Inflammatory macrophage treated with lipopolysaccharide for 4 hours (primary cell): Measurements from ENCODE around the gene GZMA.
"Not testable (repeated sequence)": the region's sequence is repeated elsewhere in the genome, so short reads cannot be mapped to it uniquely, and the experiment has no call there.

Experiments used
- DNase-seq: peaks from one replicate; pipeline ENCODE4 v3.0.0-alpha.2; 2020

The GZMA gene

DNA sequence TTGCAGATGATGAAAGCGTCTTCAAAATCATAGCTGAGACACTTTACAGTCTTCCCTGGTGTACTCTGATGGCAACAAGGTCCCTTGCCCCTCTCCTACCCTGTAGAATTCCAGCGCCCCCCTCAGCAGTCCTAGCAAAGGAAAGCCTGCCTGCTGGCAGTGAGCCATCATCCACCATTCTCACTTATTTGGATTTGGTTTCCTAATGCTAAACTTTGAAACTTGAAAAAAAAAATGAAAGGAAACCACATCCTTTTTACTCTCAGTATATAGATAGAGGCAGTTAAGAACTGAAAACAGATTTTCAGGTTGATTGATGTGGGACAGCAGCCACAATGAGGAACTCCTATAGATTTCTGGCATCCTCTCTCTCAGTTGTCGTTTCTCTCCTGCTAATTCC, at the start of gene GZMA:
Gene GZMA, plus strand, starts transcription at position 299 of the 400 bp plus-strand sequence. Its CDS starts 37 bp downstream, at position 336.
- DNase-seq, result no peak

DNA sequence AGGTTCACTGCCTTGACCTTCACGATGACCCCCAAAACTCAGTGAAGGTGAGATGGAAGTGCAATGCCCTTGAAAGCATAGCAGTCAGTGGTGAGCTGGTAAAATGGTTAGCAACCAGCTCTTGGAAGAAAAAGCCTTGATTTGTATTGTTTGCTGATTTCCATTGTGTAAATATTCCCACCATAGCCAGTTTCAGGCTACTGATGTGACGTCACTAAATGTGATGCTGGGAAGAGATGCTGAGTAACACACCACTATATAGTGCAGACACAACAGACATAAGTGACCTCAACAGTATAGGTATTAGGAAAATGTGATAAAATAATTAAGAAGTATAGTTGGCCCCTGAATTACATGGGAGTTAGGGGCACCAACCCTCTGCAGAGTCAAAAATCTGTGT, 47.3 kb upstream of the GZMA start:
- DNase-seq, result no peak

DNA sequence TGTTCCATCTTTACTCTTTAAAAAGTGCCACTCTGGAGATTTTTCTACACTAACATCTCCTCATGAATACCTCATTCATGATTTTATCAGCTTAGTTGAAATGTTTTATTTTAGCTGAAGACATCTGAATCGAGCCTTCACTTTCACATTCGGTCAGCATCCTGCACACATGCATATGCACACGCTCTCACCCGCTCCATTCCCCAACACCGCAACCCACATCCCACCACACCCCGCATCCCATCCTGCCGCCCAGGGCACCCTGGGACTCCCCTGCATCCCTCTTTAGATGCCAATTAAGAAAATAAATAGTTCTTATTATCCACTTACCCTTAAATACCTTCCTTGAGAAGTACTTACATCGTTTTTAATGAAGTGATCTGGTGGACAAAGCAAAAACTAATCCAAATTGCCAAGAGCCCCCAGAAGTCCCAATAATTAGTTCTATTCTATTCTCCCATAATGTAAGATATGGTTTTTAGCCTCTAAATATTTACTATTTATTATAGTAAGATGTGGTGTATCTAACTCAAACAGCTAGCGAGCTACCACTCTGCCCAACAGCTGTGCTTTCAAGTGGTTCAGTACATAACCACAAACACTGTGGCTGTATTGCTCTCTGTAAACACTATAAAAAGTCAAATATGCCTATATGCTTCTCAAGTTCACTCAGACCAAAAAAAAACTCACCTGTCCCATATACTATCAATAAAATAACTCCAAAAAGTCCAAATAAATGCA, 40.2 kb upstream of the GZMA start:
- no peak for DNase-seq

DNA sequence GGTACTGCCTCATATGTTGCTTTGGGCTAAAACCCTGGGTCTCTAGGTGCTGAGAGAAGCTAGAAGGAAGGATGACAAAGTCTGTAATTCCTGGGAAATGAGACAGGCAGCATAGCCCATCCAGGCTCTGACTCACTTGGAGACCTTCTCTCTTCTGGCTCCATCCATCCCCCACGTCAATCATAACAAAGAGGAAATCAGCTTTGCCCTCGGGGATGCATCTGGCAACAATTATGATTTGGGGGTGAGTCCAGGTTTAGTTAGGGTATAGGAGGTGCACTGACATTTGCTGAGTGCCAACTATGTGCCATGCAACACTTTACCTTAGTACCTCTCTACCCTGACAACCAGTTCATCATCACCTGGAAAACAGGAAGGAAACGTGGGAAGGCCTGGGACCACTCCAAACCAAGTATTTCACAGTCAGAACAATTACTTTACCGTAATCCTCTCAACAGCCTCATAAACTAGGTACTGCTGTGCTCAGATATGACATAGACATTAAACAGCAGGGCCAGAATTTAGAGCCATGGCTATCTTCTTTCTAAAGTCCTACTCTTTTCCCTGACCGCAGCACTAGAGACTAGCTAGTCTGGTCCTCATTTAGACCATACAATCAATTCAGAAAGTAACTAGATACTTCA, 39.1 kb upstream of the GZMA start:
- no peak for DNase-seq

DNA sequence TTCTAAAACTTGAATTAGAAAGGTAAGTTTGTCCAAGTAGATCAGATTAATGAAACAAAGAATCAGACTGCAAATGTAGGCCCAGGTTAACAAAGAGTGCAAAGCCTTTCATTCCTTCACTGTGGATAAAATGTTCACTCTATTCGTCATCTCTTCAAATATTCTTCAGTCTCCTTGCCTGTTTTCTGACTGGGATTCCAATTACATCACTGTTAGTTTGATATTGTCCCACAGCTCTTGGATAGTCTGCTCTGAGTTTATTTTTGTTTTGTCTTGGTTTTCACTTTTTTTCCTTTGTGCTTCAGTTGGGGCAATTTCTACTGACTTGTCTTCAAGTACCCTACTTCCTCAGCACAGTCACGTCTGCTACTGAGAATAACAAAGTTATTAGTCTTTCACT, 38.5 kb upstream of the GZMA start:
- DNase-seq, result no peak

DNA sequence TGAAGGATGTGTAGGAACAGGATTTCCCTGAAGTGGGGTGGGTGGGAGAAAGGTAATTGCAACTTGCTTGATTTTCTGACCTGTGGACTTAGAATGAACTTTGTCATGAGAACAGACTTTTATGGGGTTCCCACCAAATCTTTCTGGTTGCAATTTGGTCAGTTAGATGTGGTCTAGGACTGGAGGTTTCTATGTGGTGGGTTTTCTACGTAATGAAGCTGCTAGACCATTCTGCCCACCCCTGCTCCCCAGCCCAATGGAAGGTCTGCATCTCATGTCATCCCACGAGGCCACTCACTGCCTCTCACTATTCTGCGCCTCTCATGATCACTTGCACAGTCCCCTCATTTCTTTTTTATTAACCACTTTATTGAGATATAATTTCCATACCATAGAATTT, 37.9 kb upstream of the GZMA start:
- no peak for DNase-seq

DNA sequence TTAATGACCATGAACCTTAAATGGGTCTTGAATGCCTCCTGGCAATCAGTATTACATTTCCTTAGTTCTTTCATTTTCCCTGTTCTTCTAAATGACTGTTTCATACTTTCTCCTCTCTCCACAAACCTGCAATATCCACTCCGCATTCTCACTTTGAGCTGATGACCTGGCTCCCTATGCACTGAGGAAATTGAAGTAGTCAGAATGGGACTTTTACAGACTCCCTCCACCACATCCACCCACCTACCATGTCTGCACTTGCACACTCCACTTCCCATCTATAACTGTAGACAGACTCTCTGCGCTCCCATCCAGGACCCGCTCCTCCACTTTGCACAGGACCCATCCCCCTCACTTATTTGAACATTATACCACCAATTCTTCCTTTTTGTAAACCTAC, 36.2 kb upstream of the GZMA start:
- DNase-seq, result no peak

DNA sequence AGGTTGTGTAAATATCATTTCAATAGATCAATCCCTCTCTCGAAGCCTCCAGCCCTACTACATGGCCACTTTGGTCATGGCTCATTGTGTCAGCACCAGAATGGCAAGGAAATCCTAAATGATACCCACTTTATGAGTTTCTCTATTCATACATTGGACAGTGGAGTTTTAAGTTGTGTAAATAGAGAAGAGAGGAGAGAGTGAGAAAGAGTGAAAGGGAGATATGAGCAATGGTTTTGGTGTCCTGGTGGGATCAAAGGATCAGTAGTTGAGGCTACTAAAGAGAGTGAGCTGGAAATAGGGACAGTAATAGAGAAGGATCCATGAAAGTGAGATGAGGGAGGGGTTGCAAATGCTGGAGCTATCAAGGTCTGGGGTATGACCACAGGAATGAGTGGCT, 31.5 kb upstream of the GZMA start:
- DNase-seq, result no peak

DNA sequence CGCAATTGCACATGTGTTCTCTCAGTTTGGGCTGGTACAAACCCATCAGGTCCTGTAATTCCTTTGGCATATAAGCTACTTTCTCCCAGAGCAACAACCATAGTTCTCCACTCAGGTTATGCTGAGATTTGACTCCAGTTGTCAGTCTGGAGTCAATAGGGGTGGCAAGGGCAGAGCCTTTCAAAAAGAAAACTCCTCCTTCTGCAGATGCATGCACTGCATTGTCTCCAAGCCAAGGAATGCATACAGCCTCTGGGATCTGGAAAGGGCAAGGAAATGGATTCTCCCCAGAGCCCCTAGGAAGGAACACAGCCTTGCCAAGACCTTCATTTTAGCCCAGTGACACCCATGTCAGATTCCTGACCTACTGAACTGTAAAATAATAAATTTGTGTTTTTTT, 31.0 kb upstream of the GZMA start:
- no peak for DNase-seq

DNA sequence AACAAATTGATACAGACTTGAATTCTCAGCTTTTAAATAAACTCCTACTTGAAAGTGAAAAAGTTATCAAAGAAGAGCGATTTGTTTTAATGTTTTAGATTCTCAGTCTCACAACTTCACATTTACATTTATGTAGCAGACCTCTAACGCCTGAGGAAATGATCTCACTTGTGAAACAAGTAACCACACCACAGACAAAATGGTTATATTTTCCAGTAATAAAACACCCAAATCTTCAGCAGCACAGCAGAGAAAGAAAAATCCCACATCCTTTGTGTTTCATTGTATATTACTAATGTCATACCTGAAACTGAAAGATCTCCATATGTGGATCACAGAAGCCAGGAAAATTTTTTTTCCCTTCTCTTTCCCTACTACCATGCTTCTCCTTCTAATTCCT, 29.8 kb upstream of the GZMA start:
- DNase-seq, result no peak

DNA sequence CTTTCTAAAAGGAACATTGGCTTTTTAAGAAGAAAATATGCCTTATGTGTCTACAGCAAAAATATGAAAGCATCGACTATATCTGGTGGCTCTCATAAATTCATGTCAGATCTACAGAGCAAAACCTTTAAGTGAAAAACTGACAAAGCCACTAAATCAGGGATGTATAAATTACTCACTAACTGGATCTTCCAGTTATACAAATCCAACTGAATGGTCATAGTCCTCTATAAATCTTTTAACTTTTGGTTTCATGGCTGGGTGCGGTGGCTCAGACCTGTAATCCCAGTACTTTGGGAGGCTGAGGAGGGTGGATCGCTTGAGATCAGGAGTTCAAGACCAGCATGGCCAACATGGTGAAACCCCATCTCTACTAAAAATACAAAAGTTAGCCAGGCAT, 29.2 kb upstream of the GZMA start:
- no peak for DNase-seq

DNA sequence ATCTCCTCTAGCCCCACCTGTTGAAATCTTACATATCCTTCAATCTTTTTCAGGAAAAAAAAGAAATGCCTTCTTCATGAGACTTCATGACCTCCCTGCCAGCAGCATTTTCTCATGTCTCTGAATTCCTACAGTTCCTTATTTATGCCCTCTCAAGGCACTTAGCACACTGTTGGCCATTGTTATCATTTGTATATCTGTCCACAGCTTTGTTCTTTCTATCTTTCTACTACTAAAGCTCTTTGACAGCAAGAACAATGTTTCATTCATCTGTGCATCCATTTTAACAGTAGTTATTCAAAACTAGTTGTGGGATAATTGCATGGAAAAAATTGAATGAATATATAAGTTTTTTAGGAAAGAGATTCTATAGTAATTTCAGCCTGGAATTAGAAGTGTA, 20.9 kb upstream of the GZMA start:
- DNase-seq, result no peak

DNA sequence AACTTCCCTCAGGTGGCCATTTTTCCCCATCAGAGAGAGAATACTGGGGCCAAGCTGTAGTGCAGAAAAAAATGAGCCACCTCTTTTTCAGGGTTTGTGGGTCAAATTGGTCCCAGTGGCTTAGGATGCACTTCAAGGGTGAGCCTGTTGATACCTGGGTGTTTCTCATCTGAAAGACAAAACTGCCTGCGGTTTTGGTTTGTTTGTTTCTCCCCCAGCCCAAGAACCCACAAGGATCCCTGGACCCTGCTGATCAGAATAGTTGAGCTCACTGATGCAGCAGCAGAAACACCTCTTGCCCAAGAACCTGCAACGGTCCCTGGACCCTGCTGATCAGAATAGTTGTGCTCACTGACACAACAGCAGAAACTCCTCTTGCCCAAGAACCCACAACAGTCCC, 13.1 kb upstream of the GZMA start:
- not testable (repeated sequence) for DNase-seq

DNA sequence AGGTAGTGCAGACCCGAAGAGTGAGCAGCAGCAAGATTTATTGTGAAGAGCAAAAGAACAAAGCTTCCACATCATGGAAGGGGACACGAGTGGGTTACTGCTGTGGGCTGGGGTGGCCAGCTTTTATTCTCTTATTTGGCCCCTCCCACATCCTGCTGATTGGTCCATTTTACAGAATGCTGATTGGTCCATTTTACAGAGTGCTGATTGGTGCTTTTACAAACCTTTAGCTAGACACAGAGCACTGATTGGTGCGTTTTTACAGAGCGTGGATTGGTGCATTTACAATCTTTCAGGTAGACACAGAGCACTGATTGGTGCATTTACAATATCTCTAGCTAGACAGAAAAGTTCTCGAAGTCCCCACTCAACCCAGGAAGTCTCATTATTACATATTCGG, 11.4 kb upstream of the GZMA start:
- DNase-seq, result not testable (repeated sequence)

DNA sequence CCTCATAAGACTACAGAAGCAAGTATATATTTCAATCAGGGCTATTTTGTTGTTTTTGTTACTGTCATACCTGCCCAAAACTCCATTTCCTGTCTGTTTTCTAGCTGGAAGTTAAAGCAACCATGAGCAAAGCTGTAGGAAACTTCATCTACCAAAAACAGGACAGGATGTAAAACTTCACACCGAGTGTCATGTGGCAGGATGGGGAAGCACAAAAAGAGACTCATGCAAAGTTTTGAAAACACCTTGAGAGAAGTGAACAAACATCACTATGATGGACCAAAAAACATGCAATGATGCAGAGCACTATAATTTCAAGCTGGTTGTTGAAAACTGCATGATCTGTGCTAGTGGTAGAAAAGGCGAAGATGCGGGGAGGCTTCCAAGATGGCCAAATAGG, 6.3 kb upstream of the GZMA start:
- no peak for DNase-seq

DNA sequence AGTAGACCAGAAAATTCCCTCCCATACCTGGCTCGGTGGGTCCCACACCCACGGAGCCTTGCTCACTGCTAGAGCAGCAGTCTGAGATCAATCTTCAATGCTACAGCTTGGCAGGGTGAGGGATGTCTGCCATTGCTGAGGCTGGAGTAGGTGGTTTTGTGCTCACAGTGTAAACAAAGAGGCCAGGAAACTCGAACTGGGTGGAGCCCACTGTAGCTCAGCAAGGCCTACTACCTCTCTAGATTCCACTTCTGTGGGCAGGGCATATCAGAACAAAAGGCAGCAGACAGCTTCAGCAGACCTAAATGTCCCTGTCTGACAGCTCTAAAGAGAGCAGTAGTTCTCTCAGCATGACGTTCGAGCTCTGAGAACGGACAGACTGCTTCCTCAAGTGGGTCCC, 5.6 kb upstream of the GZMA start:
- DNase-seq, result no peak

DNA sequence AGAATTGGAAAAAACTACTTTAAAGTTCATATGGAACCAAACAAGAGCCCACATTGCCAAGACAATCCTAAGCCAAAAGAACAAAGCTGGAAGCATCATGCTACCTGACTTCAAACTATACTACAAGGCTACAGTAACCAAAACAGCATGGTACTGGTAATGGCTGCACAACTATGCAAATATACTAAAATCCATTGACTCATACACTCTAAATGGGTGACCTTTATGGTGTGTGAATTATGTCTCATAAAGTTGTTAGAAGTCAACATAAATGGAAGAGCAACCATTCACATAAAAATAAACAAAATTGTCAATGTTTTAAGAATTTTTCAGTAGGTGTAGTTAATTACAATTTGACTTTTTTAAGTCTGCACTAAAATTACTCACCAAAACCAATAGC, 1.3 kb upstream of the GZMA start:
- DNase-seq, result not testable (repeated sequence)

DNA sequence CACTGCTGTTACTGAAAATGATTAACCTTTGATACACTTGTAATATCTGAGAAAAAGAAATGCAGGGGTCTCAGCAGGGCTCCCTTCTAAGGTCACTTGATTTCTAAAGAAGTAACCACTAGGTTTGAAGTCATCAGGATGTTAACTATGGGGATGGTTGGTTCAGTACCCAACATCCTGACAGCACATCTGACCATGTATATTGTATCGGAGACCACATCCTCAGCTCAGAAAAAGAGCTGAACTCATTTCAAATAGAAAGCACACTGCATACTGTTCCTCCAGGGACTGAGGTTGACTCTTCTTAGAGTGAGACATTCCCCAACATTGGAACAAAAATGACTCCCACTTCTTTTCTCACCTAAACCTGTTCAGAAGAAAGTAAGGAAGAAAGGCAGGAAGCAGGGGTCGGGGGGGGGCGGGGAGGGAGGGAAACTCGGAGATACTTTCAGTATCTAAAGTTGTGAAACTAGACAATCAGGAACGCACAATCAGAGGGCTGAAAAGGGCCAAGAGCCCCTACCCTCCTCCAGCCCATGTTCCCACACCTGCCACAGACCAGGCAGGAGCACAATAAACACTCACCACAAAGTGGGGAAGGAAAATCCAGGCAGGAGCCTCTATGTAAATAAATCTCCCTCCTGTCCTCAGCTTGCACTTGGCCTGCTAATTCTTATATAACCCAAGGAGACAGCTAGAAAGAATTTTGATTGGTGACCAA, 730 bp upstream of the GZMA start:
- DNase-seq, result no peak

DNA sequence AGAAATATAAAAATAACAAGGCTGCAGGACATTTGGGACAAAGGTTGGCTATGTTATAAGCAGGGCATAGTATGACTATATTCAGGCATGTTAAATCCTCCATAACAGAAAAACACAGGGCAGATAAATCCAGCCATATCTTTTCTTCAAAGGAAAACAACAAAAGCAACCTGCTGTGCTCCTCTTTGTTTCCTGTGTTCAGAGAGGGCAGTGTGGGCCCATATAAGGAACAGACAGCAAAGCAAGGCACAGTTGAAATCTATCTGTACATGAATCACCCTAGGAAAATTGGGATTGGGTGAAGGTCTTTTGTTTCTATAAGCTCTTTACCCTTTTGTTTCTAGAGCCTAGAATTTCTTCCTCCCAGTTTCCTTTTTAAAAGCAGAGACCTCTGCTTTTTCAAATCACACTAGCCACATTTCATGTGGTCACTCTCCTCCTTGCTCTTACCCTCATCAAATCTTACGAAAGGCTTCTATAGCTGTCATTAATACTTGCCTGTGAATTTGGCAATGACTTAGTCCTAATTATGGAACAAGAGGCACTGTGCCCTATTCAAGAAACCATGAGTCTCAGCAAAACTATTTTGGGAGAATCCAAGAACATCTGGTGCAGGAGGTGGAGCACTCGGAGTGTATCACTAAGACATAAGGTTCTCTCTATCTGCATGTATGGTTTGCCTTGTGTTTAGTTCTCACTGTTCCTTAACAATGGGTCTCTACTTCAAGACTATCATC, 1.8 kb downstream of the GZMA start:
- DNase-seq, result no peak

DNA sequence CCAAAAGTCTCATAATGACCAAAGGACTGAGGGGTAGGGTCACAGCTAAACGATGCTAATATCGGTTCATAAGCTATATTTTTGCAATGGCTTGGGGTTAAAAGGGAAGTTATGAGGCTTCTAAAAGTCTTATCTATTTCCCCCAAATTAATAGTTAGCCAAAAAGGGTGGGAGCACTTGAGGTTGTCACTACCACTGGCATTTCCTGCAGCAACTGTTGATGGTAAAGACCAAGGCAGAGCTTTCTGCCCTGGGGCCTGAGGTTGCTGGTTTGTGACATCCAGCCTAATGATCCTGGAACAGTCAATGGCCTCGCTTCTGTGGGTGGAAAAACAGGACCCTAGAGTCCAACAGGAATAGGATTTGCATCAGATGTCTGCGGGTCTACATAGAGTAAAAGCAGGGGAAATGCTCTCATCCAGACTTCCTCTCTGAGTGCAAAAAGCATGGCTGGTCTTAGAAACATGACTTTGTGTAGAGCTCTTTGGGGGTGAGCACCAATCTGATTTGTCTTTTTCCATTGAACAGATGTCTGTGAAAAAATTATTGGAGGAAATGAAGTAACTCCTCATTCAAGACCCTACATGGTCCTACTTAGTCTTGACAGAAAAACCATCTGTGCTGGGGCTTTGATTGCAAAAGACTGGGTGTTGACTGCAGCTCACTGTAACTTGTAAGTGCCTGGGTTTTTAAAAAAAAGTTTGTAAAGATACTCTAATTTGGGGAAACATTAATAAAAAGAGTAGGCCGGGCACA, 2.7 kb downstream of the GZMA start:
- no peak for DNase-seq

DNA sequence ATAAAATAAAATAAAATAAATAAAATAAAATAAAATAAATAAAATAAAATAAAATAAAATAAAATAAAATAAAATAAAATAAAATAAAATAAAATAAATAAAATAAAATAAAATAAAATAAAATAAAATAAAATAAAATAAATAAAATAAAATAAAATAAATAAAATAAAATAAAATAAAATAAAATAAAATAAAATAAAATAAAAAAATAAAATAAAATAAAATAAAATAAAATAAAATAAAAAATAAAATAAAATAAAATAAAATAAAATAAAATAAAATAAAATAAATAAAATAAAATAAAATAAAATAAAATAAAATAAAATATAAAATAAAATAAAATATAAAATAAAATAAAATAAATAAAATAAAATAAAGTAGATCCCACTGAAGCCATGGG, 3.5 kb downstream of the GZMA start:
- DNase-seq, result not testable (repeated sequence)

DNA sequence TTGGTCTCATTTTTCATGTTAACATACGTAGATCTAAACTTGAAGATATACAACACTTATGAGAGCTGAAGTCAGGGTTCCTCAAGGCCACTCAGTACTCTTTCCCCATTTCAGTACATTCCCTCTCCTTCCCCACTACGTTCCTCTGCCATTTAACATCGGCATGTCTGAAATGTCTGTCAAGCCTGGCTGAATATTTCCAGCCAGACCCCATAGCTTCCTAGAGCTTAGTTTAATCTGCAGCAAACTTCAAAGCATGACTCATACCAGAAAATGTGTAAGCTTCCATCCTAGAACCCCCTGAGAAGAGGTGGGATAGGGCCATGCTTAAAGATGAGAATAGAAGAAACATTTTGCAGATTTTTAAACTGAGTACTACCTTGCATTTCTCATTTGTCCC, 6.2 kb downstream of the GZMA start:
- DNase-seq, result no peak

DNA sequence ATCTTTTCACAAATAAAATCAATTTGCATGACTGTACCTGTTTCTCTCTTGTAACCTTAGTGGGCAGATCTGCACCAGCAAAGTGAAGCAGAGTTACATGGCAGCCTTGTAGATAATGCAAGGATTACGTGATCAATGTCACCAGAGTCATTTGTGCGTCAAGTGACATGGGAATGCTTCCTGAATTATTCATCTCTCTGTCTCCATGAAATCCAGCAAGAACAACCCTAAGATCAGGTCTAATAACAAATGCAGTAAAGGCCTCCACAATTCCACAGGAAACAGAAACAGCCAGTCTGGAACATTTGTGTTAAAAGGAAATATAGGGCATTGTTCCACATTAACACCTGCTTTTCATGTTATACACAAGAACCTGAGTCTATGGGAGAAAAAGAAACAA, 7.8 kb downstream of the GZMA start:
- no peak for DNase-seq
